Cardiac muscle cell (in vitro differentiated cells and primary cell): Measurements from ENCODE around the gene DDC. TPM values are rescaled to one million over a fixed set of nuclear protein-coding genes. Genes with fewer than 3 reads are reported as not detected.

Experiments
- DNase-seq, 2 donors: peaks; one replicate each; pipeline versions ENCODE4 v3.0.0 to v3.0.0-alpha.2; 2010 to 2017; ENCODE audit warnings: low read depth in 1 of 2, low spot score in 1 of 2
- H3K27ac ChIP-seq: fragments of 200-600 bp; sonication (generic); 2 replicates; pipeline ENCODE4 v1.5.1; 2016
- H3K27me3 ChIP-seq: fragments of 200-600 bp; sonication (generic); 2 replicates; pipeline ENCODE4 v1.6.0; 2016; ENCODE audit warnings: control low read depth
- H3K36me3 ChIP-seq: fragments of 200-600 bp; sonication (generic); 2 replicates; pipeline ENCODE4 v1.5.1; 2016; ENCODE audit warnings: control low read depth
- H3K4me1 ChIP-seq: fragments of 200-600 bp; sonication (generic); 2 replicates; pipeline ENCODE4 v1.8.1; 2017; ENCODE audit warnings: low read depth, mild to moderate bottlenecking, mixed run types
- H3K4me3 ChIP-seq: fragments of 200-600 bp; sonication (generic); 2 replicates; pipeline ENCODE4 v1.5.1; 2016; ENCODE audit warnings: mild to moderate bottlenecking
- H3K9me3 ChIP-seq: fragments of 200-600 bp; sonication (generic); 2 replicates; pipeline ENCODE4 v1.5.1; 2017; ENCODE audit warnings: low read depth, mild to moderate bottlenecking, control low read depth
- polyA plus RNA-seq: library from polyadenylated mRNA; unstranded; fragments of >200 nt; fragmentation: Nextera tagmentation; extraction: Ambion mirVana; gene quantifications from 2 replicates; pipeline ENCODE4 v1.2.1, GENCODE V29; 2016
- total RNA-seq: library from RNA; depleted of rRNA; stranded (reverse); fragments of >200 nt; gene quantifications from 2 replicates; pipeline ENCODE4 v1.2.3, GENCODE V29; 2016
- TF ChIP-seq, protein P1 (sequence below): IDR thresholded peaks from 2 replicates; pipeline ENCODE4 v1.5.1; 2012; ENCODE audit warnings: low read depth, mild to moderate bottlenecking, low read length

The DDC gene
- total and polyA plus RNA-seq, 2 experiments from 2014 or later, result not detected

DNA sequence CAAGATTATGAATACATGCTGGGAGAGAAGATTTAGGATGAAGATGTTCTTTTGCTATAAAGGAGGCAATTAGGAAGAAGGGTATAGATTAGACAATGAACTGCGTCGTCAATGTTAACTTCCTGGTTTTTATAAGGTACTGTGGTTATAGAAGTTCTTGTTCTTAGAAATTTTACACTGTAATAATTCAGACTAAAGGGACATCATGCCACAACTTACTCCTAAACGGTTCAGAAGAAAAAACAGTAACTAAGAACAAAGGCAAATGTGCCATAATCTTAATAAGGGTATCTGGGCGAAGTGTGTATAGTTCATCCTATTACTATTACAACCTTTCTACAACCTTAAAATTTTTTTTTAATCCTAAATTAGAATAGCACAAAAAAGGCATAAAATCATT is 31.3 kb upstream of the DDC start:
- Histone ChIP-seq H3K4me3 (no peak overlapping the region), H3K4me1 (no peaks in the 10 kb centered on the region), H3K9me3 (no peaks in the 10 kb centered on the region), H3K27ac (no peak overlapping the region), H3K36me3 (peaks cover 4% of the 10 kb centered on the region), H3K27me3 (no peaks in the 10 kb centered on the region)
- TF ChIP-seq, protein P1, sequence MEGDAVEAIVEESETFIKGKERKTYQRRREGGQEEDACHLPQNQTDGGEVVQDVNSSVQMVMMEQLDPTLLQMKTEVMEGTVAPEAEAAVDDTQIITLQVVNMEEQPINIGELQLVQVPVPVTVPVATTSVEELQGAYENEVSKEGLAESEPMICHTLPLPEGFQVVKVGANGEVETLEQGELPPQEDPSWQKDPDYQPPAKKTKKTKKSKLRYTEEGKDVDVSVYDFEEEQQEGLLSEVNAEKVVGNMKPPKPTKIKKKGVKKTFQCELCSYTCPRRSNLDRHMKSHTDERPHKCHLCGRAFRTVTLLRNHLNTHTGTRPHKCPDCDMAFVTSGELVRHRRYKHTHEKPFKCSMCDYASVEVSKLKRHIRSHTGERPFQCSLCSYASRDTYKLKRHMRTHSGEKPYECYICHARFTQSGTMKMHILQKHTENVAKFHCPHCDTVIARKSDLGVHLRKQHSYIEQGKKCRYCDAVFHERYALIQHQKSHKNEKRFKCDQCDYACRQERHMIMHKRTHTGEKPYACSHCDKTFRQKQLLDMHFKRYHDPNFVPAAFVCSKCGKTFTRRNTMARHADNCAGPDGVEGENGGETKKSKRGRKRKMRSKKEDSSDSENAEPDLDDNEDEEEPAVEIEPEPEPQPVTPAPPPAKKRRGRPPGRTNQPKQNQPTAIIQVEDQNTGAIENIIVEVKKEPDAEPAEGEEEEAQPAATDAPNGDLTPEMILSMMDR, result no peak
- no peak for DNase-seq

DNA sequence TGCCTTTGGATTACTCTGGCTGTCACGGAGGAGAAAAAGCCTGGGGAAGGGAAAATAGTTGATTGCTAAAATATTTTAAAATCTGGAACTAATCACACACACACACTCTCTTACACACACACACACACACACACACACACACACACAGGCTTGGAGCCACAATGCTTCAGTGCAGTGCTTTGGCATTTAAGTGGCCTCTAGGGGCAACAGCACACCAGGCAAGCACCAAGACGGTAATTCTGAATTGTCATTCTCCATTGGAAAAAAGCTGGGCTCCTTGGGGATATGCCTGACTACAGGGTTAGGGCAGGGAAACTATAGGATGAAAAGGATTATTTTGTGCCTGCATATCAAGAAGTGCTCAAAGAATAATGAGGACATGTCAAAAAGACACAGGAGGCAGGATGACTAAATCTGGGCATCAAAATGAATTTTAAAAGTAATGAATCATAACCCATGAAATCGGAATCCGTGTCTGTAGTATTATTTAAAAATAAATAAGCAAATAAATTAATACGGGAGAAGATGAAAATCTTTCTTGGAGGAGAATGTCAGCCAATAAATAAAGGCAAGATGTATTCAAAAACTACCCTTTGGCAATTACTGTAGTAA is 30.4 kb upstream of the DDC start:
- Histone ChIP-seq H3K27me3 (no peaks in the 10 kb centered on the region), H3K27ac (no peak overlapping the region), H3K4me3 (no peak overlapping the region), H3K9me3 (no peaks in the 10 kb centered on the region), H3K36me3 (peaks cover 4% of the 10 kb centered on the region), H3K4me1 (no peaks in the 10 kb centered on the region)
- DNase-seq, result peak; percentile 33 to 74
- TF ChIP-seq, protein P1, result peak; percentile 63

DNA sequence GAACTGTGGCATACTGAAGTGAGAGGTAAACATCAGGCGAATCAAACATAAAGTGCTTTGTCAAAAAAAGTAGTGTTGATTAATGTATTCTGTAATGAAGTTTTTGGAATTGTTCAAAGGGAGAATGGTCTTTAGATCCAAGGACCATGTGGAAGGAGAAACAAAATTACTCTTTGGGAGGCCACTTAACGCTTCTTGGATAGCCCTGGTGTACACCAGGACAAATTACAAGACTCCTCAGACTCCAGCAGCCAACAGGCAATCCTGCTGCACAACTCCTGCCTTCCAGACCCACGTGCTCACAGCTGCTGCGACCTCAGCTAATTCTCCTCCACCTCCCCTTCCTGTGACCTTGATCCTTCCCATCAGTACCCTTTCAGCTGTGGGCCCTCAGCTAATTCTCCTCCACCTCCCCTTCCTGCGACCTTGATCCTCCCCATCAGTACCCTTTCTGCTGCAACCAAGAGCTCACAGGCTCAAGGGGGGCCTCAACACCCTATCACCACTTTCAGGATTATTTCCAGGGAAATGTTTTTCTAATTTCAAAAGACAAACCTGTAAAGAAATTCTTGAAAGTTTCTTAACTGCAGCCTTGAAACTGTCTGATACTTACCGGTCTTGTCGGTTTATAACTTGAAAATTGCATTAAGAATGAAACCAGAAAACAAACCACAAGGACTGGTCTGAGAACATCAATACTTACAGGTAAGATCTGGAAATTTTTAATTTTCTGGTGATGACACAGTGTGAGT is 29.7 kb upstream of the DDC start:
- peaks cover 4% of the 10 kb centered on the region for H3K36me3 ChIP-seq
- H3K4me1 ChIP-seq, result no peaks in the 10 kb centered on the region
- no peak for DNase-seq
- TF ChIP-seq, protein P1, result no peak
- no peak overlapping the region for H3K4me3 ChIP-seq
- H3K27me3 ChIP-seq, result no peaks in the 10 kb centered on the region
- no peaks in the 10 kb centered on the region for H3K9me3 ChIP-seq
- H3K27ac ChIP-seq, result no peak overlapping the region

GRCh38 chr7:50594136-50594535 is 28.9 kb upstream of the DDC start:
- TF ChIP-seq, protein P1, result no peak
- Histone ChIP-seq H3K36me3 (peaks cover 4% of the 10 kb centered on the region), H3K27me3 (no peaks in the 10 kb centered on the region), H3K9me3 (no peaks in the 10 kb centered on the region), H3K4me1 (no peaks in the 10 kb centered on the region), H3K4me3 (no peak overlapping the region), H3K27ac (no peak overlapping the region)
- no peak for DNase-seq

- H3K27me3 ChIP-seq, result no peaks in the 10 kb centered on the region
- TF ChIP-seq, protein P1, result no peak
- peaks cover 4% of the 10 kb centered on the region for H3K36me3 ChIP-seq
- H3K4me3 ChIP-seq, result no peak overlapping the region
- no peak for DNase-seq
- H3K9me3 ChIP-seq, result no peaks in the 10 kb centered on the region
- H3K4me1 ChIP-seq, result no peaks in the 10 kb centered on the region
- H3K27ac ChIP-seq, result no peak overlapping the region
These were observed 27.7 kb upstream of the DDC start for GRCh38 chr7:50592940-50593339.
